COLO668 (cell line): ENCODE measurements around the gene ANKRD2.
A peak's percentile ranks its signal among the peaks of the same experiment; 100 is the strongest.
"Not testable (repeated sequence)": the region's sequence is repeated elsewhere in the genome, so short reads cannot be mapped to it uniquely, and the experiment has no call there.

Experiments
- DNase-seq: peaks from one replicate; lab custom pipeline; 2025; ENCODE audit not compliant: unreplicated experiment; lab: John Stamatoyannopoulos, UW

Gene ANKRD2, protein sequence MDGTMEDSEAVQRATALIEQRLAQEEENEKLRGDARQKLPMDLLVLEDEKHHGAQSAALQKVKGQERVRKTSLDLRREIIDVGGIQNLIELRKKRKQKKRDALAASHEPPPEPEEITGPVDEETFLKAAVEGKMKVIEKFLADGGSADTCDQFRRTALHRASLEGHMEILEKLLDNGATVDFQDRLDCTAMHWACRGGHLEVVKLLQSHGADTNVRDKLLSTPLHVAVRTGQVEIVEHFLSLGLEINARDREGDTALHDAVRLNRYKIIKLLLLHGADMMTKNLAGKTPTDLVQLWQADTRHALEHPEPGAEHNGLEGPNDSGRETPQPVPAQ

DNA sequence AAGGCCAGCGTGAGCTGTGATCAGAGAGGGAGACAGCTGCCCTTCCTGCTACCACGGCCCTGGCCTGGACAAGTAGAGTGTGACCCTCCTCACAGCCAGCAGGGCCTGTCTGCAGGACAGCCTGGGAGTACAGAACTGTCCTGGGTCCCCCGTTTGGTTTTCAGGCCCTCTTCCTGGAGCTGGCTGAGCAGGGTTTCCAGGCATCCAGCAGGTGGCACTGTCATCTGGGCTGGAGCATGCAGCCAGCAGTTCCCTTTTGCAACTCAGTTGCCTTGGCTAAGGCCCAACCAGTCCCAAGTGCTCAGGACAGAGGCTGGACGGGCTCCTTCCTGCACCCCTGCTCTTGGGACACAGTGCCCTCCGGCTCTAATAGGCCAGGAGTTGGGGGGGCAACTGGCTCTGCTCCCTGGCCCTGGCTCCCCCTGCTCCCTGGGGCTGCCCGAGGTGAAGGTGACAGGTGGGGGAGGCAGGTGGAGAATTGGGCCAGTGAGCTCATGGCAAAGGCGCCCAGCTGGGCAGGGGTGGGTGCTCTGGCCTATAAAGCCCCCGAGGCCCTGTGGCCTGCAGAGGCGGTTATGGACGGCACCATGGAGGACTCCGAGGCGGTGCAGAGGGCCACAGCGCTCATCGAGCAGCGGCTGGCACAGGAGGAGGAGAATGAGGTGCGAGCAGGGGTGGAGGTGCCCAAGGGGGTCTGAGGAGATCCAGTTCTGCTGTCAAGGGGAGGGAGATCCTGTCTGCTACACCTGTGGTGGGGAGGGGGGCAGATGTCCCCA, at the start of gene ANKRD2:
Gene ANKRD2 (plus strand): TSS at position 566 of the 776 bp plus-strand sequence. CDS start 10 bp downstream, at position 576.
- DNase-seq: peak; percentile 47

DNA sequence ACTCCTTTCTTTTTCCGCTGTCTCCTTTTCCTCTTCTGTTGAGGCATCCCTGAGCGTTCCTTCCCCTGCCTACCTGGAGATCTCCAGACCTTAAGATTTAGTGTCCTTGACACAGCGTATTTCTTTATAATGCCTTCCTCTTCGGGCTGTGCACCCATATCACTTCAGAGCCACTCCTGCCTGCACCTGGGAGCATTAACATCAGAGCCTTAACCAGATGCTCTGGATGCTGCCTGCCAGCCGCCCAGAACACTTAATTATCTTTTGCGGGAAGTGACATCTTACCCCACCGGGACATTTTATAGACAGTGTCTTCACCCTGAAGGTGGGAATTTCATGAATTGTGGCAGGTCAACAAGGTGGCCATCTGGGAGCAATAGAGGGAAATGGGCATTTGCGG, 49.6 kb upstream of the ANKRD2 start:
- no peak for DNase-seq

DNA sequence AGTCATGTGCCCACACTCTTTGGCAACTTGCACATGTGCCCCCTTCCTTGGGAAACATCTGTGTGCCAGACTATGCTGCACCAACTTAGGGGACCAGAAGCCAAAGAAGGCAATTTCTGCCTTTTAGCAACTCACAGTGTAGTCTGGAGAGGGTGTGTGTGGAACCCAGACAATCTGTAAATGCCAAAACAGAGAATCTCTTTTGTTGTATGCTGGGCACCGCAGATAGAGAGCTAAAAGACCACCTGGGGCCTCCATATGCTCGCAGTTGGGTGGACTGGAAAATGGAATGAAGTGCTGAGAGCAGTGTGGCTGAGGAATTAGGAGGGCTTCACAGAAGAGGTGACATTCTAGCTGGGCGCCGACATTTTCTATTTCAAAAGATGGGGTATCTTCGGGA, 47.5 kb upstream of the ANKRD2 start:
- DNase-seq: no peak

DNA sequence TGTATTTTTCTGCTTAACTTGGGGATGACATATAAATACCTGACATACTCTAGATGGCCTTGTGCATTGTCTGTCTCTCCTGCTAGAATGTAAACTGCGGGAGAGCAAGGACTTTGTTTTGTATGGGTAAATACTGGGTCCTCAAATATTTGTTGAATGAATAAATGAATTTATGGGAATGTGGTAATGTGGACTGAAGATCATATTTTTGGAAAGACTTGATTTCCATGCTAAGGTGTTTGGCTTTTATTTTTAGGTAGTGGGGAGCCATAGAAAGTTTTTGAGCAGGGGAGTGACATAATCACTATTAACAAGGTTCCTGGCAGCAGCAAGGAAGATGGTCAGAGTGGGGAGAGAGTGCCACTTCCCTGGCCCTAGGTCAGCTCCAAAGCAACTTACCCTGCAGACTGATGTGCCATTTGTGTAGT, 46.9 kb upstream of the ANKRD2 start:
- no peak for DNase-seq

DNA sequence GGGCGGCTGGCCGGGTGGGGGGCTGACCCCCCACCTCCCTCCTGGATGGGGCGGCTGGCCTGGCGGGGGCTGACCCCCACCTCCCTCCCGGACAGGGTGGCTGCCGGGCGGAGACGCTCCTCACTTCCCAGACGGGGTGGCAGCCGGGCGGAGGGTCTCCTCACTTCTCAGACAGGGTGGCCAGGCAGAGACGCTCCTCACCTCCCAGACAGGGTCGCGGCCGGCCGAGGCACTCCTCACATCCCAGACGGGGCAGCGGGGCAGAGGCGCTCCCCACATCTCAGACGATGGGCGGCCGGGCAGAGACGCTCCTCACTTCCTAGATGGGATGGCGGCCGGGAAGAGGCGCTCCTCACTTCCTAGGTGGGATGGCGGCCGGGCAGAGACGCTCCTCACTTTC, 43.7 kb upstream of the ANKRD2 start:
- not testable (repeated sequence) for DNase-seq

DNA sequence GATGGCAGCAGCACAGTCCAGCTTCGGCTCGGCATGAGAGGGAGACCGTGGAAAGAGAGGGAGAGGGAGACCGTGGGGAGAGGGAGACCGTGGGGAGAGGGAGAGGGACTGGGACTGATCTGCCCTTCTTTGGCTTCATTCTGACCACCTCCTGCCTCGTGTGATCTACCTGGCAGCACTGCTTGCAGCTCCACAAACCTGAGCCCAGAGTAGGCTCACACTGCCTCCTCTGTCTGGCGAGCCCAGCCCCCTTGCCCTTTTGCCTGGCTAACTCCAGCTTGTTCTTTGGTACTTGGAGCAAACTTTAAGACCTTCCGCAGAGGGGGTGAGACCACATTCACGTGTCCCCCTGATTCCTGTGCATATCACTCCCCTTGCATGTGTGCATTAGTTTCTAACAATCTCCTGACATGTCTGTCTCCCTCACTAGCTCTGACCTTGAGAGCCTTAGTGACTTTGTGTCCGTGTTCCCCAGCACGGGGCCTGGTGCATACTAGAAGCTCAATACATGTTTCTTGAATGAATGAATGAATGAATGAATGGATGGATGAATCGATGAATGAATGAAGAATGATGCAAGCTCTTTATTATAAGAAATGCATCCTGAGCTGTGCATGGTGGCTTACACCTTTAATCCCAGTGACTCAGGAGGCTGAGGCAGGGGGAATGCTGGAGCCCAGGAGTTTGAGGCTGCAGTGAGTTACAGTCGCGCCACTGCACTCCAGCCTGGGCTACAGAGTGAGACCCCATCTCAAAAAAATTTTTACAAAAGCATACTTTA, 42.7 kb upstream of the ANKRD2 start:
- no peak for DNase-seq

DNA sequence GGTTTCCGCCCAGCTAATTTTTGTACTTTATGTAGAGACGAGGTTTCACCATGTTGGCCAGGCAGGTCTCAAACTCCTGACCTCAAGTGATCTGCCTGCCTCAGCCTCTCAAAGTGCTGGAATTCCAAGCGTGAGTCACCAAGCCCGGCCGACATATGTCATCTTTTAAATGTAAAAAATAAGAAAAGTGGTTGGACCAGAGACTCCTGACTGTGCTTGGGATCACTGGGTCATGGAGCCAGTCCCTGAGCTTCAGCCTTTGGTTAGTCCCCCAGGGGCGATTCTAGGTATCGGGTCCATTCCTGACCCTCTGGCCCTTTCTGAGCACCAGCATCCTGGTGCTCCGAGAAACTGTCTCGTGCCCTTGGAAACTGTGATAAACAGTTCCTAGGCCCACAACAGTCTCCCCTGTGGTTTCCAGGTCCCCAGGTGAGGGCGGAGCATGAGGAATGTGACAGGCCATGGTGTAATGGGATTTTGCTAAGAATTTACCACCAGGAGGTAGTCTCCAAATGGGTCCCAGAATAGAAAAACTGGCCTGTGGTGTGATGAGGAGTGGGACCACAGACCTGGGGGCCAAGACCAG, 41.1 kb upstream of the ANKRD2 start:
- DNase-seq: no peak

DNA sequence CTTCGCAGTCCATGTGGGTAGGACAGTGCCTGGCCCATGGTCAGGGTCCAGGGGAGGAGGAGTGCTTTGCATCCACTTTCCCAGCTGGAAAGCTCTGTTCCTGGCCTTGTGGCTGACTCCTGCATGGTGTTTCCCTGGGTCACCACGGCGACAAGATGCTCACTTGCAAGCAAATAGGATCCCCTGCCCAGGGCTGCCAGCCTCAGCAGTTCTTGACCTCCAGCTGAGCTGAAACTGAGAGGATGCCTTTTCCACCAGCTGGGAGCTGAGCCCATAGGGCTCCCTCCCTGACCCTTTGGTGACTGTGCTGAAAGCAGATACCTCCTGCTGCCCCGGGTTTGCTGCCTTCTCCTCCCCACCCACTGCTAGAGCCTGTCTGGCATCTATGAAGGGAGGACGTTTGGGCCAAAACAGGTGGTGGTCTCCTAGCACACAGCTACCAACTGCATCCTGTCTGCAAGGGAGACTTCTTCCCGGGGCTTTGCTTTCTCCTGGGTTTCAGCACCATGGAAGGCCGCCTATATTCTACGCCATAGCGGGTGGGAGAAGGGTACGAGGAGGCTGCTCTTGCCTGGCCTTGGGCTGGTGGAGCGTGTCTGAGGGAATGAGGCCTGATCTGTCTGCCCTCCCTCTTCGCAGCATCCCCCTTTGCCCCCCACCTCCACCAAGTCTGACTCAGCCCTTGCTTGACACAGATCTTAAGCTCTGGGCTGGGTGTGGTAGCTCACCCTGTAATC, 39.5 kb upstream of the ANKRD2 start:
- DNase-seq: peak; percentile 11

DNA sequence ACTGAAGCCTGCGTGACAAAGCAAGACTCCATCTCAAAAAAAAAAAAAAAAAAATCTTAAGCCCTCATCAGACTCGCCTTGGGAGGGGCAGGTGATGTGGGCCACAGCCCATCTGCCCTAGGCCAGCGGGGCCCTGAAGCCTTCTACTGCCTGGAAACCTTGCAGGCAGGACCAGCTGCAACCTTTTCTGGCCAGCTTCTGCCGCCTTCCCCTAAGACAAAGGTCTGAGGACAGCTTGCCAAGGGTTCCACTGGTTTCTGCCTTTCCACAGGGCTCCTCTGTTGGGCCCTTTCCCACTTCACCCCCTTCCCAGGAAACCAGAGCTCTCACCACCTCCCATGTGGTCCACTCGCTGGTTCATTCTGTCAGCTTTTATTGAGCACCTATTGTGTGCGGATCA, 38.7 kb upstream of the ANKRD2 start:
- no peak for DNase-seq

DNA sequence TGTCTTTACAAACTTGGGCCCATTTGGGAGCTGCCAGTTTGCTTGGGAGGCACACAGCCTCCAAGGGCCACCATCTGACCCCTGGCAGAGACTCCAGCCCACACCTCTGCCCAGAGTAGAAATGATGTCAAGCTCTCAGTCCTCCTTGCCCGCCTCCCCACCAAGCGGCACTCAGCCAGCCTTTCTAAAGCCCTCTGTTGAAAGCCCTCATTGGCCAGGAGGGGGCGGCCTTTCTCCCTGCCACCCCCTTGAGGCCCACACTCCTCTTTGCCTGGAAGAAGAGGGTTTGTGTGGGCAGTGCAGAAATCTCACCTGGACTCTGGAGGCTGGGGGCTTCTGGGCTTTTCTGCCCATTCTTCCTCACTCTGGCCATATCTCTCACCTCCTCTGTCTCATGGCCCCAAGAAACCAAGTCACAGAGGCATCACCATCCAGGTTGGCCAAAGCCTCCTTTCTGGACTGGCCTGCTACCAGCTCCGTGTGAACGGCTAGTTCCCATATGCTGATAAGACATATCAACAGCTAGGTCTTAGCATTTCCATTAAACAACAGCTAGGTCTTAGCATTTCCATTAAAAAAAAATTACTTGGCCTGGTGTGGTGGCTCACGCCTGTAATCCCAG, 37.7 kb upstream of the ANKRD2 start:
- peak; percentile 14 for DNase-seq

DNA sequence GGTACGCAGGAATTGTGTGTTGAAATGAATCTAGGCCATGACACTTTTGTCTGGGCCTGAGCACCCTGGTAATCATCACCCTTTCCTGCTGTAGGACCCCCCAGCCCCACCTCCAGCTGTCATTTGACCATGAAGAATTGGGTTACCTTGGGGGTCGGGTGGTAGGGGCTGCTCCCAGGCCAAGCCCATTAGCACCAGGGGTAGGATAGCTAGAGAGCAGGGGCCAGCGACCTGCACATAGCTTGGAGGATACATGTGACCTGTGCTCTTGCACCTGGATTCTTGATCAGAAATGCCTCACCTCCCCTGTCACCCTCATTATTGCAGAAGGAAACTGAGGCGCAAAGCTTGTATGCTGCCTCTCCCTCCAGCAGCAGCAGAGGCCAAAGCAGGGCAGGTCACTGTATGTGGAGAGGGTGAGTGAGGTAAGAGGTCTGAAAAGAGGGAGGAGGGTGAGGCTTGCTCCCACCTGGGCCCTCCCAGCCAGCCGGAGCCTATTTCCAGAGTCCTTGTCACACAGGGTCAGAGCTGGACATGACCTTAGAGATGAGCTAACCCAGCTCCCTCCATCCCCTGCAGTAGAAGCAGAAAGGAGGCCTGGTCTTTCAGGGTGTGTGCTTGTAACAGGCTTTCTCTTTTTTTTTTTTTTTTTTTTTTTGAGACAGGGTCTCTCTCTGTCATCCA, 35.3 kb upstream of the ANKRD2 start:
- DNase-seq: no peak

DNA sequence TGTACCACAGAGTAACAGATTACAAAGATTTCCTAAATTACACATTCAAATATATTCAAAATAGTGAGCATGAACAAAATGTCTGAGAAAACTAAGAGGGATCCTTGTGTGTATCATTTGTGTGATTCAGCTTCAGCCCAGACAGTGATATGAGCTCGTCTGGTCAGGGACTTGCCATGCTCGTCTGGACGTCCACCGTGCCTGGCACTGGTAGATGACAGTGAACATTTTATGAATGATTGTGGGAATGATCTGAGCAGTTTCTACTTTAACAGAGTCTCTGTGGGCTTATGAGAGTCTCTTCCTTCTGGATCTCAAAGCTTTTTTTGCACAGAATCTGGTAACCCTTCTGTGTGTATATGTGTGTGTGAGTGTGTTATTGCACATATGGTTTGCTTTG, 34.2 kb upstream of the ANKRD2 start:
- no peak for DNase-seq

DNA sequence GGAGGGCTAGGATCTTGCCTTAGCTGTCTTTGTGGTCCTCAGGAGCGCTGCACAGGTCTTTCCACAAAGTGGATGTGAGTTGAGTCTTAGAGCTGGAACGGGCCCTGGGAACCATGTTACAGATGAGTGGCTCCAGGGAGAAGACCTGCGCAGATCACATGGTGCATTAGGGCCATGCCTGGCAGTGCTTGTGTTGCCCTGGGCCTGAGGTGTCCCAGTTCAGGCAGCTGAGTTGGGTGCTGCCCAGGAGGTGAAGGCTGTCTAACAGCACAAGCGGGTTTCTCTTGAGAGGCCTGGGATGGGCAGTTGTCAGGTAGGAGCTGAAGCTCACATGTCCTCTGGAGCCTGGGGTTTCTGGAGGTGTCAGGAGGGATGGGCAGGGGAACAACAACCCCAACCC, 33.7 kb upstream of the ANKRD2 start:
- DNase-seq: no peak

DNA sequence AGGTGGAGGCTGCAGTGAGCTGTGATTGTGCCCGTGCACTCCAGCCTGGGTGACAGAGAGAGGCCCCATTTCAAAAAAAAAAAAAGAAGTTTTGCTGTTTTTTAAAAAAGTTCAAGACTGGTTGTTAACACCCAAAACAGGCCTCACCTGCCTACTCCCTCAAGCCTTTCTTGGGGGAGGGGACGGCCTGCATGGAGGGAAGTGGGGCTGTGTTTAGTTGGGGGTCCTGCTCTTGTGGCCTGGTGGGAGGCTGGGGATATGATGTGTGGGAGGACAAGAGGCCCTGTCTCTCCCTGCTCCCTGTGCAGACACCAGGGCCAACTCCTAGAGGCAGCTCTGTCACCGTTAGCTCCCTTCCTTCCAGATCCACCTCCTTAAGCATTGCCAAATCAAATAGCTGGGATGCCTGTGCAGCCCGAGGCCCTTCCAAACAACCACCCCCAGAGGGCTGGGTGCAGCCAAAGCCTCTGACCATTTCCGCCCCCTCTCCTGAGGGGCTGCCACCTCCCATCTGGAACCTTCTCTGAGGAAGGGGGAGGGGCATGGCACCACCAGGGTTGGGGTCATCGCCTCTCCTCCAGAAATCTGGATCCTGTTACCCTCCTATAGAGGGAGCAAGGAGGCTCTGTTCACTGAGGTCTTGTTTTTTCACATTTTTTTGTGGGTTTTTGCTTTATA, 32.9 kb upstream of the ANKRD2 start:
- DNase-seq: no peak

DNA sequence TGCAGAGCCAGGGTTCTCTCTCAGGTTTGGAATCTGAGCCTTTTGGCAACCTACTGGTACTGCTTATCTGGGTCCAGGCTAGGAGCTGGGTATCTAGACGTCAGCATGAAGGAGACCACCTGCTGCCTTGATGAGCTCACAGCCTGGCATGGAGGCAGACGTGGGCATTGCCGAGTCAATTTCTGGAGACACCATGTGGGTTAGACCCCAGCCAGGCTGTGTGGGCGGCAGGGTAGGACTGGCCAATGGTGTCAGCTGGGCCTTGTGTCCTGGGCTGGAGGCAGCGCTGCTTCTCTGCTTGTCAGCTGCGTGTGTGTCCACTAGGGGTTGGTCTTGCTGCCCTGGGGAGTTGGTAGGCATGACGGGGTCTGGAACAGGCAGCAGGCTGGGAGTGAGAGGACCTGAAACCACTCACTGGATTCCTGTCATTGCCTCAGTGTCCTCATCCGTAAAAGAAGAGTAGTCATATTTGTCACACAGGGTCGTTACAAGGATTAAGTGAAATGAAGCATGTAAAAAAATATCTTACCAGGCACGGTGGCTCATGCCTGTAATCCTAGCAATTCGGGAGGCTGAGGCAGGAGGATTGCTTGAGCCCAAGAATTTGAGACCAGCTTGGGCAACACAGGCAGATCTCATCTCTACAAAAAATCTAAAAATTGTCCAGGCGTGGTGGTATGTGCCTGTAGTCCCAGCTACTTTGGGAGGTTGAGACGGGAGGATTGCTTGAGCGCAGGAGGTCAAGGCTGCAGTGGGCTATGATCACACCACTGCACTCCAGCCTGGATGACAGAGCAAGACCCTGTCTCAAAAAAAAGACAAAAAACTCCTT, 31.7 kb upstream of the ANKRD2 start:
- DNase-seq: no peak

DNA sequence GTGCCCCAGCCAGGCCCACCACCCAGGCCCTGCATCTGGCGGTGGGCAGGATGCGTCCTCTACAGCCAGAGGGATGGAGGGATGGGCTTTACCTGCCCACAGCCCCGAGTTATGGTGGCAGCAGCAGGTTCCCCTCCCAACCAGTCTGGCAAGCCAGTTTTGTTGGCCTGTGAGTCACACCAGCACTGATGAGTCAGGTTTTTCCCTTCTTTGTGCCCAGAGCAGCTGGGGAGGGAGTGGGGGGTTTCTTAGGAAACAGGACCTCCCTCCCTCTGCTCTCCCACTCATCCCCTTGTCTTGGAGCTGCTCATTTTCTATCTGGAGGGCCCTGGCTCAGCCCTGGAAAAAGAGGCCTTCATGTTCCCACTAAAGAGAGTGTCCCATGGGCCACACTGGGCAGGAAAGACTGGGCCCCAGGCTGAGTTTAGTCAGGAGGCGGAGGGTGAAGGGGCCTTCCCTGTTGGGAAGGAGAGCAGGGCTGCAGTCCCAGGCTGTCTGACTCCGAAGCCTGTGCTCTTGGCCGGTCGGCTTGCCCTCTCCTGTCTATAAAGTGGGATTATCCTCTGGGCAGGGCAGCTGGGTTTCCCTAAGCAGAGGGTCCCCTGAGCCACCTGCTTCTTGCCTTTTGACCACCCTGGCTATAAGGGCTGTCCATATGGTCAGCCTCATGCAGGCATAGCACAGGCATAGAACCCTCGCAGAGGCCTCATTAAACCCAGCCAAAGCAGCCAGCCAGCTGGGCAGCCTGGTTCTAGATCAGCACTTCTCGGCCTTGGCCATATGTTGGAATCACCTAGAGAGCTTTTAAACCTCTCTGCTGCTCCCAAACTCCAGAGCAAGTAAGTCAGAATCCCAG, 30.2 kb upstream of the ANKRD2 start:
- peak; percentile 13 for DNase-seq

DNA sequence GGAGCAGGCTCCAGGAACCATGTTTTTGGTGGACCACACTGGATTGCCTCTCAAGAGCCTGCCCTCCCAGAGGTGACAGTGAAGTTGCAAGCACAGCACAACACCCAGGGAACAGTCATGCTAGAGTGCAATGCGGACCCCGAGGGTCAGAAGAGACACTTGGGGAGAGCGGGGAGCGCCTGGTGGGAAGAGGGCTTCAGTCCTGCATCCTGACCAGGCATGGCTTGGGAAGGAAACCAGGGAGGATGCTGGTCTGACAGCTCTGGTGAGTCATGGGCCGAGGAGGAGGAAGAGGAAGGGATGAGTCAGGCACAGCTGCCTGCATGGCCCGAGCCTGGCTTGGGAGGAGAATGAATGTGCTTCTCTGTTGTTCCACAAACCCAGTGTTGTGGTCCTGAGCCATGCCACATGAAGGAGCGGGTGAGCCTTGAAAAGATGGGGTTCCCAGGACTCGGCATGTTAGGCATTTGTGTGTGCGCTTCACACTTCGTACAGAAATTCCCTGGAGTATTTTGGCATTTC, 29.5 kb upstream of the ANKRD2 start:
- DNase-seq: peak; percentile 26
